ENCODE data around the gene SLC51B.

Gene SLC51B

DNA sequence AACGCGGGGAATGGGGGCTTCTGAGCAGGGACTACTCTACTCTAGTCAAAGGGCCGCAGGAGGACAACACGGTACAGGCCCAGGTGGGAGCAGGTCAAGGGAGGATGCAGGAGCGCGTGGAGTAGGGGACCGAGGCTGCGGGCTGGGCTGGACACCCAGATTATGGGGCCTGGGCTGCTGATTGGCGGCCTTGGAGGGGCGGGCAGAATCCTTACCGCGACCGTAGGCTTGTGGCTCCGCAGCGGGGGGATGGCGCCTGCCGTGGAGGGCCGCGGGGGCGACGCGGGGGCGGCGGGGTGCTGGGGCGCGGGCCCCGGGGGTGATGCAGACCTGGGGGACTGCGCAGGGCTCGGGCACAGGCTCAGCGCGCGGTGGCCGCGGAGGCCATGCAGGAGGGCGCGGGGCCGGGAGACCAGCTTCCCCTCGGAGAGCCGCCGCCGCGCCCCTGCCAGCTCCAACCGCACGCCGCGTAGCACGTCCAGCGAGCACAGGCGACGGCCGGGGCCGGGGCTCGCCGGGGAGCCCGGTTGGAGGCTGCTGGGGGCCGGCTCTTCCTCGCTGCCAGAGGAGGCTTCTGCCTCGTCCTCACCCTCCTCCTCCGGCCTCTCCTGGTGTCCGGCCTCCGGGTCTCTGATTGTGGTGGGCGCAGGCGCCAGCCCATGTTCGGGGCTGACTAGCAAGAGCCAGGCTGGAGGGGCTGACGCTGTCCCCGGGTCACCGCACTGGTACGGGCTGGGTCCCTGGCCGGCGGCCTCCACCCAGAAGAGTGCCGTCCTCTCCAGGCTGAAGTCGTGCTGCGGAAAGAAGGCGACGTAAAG lies 56.9 kb downstream of the SLC51B start:
- no peak for DNase-seq

DNA sequence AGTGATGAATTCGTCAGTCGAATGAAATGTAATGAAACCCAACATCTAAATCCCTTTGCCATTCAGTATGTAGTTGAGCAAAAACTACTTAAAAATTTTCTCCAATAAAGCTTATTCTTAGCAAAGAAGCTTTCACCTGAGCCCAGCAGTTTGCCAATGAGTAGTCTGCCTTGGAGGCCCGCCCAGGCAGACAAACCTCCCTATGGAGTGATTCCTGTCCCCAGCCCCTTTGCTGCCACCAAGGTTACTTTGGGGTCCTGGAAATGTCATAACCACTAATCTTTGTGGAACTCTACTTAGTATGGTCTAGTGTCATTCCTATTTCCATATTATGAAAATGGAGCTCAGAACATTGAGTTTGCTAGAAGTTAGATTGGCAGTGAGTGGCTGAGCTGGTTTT lies 57.7 kb downstream of the SLC51B start:
- no peak for DNase-seq

All from stimulated activated CD4-positive, alpha-beta T cell treated with anti-CD3 and anti-CD28 coated beads, Interleukin-4, amount 100 ng/mL, for 24 hours (primary cell).